ENCODE data around the gene DOCK2.

DNA sequence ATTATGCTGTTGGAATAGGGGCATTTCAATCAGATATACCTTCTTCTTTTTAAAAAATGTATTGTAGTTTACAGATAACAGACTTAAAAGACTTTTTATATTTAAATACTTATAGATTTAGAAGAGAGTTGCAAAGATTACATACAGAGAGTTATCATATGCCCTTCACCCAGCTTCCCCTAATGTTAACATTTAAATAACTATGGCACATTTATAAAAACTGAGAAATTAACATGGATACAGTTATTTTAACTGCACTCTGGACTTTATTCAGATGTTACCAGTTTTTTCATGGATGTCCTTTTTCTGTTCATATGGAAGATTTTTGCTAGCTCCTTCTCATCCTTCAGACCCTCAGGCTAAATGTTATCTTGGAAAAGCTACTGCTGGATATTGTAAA is 123.2 kb downstream of the DOCK2 start:
- TF ChIP-seq, protein P1, sequence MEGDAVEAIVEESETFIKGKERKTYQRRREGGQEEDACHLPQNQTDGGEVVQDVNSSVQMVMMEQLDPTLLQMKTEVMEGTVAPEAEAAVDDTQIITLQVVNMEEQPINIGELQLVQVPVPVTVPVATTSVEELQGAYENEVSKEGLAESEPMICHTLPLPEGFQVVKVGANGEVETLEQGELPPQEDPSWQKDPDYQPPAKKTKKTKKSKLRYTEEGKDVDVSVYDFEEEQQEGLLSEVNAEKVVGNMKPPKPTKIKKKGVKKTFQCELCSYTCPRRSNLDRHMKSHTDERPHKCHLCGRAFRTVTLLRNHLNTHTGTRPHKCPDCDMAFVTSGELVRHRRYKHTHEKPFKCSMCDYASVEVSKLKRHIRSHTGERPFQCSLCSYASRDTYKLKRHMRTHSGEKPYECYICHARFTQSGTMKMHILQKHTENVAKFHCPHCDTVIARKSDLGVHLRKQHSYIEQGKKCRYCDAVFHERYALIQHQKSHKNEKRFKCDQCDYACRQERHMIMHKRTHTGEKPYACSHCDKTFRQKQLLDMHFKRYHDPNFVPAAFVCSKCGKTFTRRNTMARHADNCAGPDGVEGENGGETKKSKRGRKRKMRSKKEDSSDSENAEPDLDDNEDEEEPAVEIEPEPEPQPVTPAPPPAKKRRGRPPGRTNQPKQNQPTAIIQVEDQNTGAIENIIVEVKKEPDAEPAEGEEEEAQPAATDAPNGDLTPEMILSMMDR (conservative IDR thresholded peaks at IDR 0.05; ENCODE audit: low read depth, low read length): no peak
- TF ChIP-seq EZH2 (IDR thresholded peaks at IDR 0.05; ENCODE audit: low read length, unreplicated experiment) (no peak), EZH2phosphoT487 (IDR thresholded peaks at IDR 0.05; ENCODE audit: borderline replicate concordance, low read length) (no peak)

All from PC-3 (cell line).